ENCODE results near the gene GALNT18.

The GALNT18 gene

DNA sequence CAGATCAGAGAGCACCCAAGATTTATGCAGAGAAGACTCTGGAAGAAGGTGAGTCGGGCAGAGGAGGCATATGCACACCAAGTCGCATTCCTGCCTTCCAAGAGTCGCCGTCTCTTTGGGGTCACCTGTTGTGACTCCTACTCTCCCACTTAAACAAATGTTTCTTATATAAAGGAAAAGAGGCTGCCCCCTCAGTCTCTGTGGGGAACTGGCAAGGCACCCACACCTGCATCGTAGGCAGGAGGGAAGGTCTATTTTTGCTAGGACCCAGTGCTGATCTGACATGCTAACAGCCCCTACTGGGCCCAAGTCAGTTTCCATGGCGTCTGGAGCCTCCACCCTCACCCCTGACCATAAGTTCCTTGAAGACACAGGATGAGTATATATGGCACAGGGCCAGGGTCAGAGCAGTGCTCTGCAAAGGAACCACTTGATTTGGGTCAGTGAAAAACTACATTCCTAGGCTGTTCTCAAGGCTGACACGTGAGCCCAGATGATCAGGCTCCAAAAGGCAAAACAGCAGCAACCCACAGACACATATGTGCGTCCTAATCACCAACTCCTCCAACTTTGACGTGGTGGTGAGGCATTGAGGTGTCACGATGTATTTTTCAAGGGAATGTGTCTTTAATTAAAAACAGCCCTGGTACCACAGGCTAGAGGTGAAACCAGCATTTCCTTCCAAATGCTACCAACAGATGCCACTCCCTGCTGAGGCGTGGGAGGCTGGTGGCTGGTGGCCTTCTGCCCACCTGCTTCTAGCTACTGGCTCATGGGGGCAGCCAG, 213.2 kb downstream of the GALNT18 start:
- DNase-seq (ENCODE audit: low spot score): no peak

DNA sequence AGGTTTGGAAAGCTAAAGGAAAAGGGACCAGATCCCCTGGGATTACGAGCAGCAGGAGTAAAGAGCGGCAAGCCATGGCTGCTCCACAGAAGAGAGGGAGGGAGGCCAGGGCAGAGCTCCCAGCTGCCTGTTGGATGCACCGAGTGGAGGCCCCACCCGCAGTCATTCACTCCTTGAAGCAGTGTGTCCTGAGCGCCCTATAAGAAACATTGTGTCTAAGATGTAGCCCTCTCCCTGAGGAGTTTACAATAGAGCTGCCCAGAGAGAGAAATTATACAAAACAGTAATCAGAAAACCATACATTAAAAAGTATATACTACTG, 214.1 kb downstream of the GALNT18 start:
- no peak for DNase-seq (ENCODE audit: low spot score)

DNA sequence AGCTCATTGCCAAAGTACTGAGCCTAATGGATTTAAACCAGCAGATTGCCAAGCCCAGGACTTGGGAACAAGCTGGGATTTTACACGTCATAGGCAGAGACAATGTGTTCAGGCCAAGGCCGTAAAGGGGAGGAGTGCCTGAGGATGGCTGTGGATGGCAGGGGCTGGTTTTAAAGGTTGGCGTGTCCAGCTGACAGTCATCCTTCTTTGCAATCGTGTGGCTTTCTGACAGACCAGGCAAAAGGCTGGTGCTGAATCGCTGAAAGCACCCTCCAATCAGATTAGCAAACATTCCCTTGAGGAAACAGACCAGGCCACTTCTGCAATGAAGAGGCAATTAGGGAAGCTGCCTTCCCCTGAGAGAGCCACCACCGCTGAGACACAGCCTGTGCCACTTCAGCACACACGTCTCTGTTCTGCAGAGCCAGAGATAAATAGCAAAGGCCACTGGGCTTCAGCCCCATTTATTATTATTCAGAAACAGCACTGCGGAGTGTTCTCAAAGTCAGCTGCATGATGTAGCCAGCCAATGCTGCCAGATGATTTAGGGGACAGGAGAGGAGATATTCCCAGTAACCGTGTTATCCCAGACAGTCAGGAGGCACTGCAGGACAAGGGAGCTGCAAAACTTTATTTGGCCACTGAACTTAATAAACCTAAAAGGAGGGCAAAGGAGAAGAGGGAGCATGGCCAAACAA, 214.6 kb downstream of the GALNT18 start:
- DNase-seq (ENCODE audit: low spot score): peak; percentile 58

DNA sequence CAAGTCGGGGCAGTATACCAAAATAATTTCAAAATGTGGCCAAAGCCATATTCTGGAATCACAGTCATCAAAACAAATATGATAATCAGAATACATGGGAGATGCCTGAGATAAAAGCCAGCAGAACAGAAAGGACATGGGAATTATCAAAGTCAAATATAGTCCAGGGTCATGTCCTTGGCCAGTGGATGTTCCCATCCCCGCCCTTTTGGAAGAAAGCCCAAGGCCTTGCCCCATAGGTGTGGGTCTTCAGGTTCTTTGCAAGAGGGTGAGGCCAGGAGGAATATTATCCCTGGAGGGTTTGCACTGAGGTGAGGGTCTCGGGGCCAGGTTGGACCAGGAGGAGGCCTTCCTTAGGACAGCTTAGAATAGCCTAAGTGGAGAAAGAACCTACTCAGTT, 215.2 kb downstream of the GALNT18 start:
- DNase-seq (ENCODE audit: low spot score): no peak

DNA sequence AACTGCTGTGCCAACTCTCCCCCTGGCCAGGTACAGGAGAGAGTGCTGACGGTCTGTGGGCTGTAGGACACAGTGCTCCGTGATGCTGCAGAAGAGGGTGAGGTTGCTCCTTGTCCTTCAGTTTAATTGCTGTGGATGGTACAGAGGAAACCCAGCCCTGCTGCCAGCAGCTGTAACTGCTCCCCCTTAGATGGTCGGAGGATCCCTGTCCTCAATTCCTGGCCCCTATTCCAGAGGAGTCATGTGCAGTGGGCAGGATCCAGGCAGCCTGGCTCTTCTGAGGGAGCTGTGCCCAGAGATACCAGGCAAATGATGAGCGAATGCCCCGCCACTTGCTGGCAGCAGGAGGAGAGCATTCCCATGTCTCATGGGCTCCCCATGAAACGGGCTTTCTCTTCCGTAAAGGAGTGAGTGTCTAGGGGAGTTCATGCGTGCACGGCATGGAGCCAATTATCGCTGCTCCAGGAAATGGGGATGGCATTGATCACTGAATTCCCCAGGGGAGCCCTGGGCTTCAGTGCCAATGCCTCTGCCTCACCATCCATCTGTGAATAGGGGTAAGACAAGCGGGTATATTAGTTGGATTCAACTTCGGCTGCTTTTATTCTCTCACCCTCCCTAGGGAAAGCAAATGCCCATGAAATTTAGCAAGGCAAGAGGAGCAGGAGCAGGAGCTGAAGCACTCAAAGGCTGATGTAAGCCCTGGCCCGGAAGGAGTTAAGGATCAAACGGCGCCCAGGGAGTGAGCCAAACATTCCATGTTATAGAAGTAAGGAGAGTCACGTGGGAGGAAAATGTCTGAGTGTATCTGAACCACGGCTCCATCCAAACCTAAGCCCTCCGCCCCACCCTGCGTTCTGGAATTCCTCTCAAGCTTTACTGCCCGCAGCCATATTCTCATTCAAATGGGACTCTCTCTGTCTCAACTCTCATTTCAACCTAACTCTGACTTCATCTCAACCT, 217.8 kb downstream of the GALNT18 start:
- DNase-seq (ENCODE audit: low spot score): no peak

DNA sequence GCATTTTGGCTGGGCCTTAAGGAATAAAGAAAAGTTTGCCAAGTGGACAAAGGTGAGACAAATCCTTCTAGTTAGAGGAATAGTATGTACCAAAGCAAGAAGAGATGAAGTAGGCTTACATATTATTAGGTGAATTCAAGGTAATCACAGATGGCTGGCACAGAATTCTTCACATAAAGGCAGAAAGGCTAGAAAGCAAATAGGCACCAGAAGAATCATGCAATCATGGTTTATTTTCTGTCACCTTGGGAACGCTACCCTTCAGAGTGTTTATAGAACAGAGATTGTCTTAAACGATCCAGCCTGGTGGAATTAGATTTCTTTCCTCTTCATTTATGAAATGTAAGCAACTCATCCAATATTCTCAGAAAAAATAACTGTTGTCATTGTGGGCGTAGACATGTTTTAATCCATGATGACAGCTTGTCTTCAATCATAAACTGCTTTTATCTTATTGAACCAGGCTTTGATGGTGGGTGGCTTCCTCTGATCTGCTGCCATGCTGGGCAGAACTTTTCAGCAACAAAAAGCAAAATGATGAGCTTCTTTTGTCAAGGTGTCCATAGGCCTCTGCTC, 219.8 kb downstream of the GALNT18 start:
- no peak for DNase-seq (ENCODE audit: low spot score)

DNA sequence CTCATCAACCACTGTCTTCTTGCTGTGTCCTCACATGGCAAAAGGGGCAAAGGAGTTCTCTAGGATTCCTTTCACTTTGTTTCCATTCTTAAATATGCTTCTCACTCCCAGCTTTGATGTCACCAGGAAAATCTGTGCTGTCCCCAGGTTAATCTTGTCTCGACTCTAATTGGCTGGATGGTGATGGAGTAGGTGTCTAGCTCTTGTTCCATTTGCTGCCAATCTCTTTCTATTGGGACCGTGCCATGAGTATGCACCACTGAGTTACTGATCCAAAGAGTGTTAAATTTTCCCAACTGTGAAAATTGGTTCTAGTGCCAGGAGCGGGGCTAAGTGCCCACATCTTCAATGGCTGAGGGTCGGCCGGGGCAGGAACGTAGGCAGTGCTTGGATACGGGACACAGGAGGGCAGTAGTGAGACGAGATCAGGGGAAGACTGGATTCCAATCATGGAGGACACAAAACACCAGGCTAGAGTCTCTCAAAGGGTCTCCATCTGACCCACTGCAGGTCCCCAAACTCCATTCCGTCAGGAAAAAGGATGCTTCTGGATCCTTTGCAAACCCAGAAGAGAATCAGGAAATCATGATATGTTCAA, 221.1 kb downstream of the GALNT18 start:
- DNase-seq (ENCODE audit: low spot score): no peak

DNA sequence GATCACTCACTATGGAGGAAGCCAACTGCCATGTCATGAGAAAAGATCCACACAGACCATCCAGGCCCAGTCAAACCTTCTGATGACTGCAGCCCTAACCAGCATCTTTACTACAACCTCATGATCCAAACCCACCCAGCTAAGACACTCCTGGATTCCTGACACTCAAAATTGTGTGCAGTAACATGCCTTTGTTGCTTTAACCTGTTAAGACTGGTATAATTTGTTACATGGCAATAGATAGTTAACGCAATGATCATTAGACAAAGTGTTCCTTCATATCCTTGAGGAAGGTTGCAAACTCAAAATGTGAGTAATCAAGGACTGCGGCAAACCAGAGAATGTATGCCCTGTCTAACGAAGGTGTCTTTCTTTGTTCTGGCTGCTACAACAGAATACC, 221.7 kb downstream of the GALNT18 start:
- no peak for DNase-seq (ENCODE audit: low spot score)

DNA sequence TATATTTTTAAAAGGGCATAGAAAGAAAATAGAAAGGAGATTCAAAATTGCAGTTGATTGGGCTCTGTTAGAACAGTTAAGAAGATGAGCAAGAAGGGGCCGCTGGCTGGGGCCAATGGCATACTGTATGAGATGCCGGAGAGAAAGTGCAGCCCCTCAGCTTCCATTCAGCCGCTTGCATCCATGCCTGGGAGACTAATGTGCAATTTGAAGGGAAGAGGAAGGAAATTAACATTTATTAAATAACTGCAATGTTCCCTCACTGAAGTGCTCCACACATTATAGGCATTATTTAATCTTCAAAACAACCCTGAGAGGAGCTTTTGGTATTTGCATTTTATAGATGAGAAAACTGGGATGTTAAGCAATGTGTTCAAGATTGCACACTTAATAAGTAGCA, 224.0 kb downstream of the GALNT18 start:
- DNase-seq (ENCODE audit: low spot score): no peak

DNA sequence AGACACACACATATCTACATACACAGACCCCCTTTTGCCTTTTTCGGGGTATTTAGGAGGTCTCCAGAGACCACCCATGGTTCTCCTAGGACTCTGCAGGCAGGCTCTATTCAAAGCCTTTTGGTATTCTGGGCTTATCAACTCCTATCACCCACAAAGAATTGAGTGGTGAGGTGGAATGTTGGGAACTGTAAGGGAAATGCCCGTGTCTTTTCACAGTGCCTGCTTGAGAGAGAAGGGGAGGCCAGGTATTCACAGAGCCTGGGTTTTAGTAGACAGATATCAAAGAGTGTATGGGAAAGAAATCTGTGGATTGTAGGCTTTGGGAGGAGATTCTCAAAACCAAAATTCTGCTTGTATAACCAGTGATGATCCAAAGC, 224.8 kb downstream of the GALNT18 start:
- DNase-seq (ENCODE audit: low spot score): no peak

DNA sequence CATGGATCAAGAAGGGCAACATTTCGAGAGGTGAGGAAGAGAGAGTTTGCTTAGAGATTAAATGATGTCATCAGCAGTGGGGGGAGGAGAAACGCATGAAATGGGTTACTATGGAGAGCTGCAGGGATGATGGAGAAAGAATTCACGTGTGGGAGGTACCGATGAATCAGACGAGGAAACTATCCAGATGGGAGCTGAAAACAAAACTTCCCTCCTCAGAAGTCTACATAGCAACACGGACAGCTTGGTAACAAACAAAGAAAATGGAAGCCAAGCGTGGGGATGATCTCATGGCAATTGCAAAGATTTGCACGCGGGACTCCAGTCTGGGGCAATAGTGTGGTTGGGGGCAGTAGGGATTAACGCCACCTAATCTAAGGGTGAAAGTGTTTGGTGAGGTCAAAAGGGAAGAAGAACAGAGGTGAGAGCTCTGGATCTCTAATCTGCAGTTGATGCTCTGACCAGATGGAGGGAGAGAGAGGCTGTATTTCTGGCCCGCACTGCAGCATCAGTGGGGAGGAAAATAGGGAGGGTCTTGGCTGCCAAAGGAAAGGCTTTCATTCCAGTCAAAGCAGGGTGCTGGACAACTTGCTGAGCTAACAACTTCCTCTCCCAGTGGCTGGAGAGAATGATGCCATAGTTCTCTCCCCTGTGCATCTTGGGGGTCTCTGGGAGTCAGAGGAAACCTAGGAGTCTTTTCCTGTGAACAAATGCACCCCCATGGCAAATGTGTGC, 225.3 kb downstream of the GALNT18 start:
- no peak for DNase-seq (ENCODE audit: low spot score)

DNA sequence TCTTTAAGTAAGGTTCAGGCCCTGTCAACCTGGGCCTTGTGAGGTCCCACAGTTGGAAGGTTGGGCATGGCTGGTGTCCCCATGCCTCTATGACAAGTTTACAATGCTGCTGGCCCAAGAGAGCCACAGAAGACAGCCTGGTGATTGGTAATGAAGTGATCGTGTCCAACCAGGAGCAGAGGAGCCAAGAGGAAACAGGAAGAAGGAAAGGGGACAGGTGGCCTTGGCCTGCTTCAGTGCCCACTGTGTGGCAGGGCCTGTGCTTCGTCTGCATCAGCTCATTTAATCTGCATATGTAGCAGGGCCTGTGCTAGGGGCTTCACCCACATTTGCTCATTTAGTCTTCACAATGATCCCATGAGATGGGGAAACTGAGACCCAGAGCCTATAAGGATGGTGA, 226.7 kb downstream of the GALNT18 start:
- no peak for DNase-seq (ENCODE audit: low spot score)

DNA sequence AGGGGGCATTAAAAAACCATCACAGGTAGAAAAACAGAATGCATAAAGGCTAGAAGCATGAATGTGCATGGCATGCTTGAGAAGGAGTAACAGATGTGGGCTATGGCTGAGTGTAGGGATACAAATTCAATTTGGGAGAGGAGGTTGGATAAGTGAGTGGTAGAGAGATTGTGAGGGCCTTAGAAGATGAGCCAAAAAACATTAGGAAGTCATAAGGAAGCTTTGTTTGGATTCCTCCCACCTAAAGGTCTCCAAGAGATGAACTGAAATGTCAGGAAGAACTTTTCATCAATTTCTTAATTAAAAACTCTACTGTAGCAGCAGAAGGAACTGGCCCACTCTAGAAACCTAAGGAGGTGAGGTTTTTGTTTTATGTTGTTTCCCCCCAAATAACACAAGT, 227.6 kb downstream of the GALNT18 start:
- no peak for DNase-seq (ENCODE audit: low spot score)

DNA sequence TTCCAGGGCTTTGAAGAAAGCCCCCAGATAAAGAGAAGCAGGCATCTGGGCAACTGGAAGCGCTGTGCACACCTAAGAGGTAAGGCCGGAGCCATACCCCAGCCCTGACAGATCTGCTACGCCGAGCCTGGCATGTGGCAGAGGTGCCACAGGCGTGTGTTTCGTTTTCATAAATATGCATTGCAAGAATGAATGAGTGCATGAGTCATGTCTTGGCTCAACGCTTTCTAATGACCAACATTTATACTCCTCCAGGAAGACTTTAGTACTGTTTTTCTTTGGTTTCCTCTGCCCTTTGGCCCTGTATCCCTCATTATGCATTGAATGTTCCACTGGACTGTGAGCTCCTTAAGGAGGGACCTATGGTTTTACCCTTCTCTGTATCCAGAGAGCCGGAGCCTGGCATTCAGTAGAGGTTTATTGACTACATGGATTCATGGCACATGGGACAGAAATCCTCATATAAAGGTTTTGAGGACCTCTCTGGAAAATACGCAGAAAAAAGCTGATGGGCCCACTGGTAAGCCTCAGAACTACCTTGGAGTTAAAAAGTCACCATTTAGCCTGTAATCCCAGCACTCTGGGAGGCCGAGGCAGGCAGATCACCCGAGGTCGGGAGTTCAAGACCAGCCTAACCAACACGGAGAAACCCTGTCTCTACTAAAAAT, 229.9 kb downstream of the GALNT18 start:
- no peak for DNase-seq (ENCODE audit: low spot score)

DNA sequence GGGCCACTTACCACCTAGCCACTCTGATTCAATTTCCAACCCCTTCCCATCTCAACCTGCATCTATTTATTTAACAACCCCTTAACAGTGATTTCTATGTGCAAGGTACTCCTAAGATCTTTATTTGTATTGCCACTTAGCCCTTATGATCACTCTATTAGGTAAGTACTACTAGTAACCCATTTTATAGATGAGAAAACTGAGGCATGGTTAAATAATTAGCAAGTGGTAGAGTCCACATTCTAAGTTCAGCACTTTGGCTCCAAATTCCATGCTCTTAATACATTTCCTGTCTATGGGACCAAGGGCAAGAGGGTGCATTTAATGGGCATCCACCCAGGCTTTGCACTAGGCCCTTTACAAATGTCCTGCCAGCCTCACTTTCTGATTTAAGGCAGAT, 230.6 kb downstream of the GALNT18 start:
- DNase-seq (ENCODE audit: low spot score): no peak

DNA sequence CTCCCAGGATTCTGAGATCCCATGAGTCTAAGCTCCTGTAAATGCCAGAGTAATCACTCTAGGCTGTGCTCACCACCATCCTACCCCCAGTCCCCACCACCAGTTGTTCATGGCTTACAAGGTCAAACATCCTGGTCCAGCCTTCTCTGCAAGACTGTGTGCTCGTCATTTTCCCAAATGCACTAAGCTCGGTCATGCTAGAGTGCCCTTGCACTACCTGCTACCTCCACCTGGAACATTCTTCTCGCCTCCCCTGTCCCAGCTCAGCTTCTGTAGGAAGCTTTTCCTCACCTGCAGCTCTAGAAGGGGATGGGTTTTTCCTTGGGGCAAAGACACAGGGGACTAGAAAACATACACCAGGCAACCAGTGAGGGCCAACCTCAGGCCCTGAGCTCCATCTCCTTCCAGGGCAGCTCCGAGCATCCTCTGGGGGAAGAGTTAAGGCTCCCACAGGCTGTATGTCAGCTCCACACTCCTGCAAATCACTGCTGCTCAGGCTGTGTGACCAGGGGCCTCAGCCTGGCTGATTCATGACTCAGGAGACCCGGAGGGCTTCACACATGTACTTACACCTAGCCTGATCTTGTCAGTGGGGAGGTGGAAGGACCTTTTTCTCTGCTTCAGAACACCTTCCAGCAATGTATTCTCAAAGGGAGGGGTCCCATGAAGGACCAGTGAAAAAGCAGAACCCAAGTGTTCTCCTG, 231.6 kb downstream of the GALNT18 start:
- DNase-seq (ENCODE audit: low spot score): no peak

DNA sequence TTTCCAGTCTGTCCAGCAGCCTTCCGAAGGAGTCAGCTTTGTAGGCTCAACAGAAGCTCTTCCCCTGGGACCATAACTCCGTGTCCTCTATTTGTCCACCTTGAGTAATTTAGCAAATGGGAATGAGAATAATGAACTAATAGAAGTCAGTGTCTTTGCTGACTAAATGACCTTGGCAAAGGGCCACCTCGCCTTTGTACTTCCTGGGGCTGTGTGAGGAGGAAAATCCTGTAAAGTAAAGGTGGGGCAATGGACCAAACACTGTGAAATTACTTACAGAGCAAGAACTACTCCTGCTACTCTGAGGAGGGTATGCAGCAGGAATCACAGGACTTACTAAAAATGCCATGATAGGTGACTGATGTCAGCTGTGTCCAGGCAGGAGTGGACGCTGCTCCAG, 232.6 kb downstream of the GALNT18 start:
- no peak for DNase-seq (ENCODE audit: low spot score)

DNA sequence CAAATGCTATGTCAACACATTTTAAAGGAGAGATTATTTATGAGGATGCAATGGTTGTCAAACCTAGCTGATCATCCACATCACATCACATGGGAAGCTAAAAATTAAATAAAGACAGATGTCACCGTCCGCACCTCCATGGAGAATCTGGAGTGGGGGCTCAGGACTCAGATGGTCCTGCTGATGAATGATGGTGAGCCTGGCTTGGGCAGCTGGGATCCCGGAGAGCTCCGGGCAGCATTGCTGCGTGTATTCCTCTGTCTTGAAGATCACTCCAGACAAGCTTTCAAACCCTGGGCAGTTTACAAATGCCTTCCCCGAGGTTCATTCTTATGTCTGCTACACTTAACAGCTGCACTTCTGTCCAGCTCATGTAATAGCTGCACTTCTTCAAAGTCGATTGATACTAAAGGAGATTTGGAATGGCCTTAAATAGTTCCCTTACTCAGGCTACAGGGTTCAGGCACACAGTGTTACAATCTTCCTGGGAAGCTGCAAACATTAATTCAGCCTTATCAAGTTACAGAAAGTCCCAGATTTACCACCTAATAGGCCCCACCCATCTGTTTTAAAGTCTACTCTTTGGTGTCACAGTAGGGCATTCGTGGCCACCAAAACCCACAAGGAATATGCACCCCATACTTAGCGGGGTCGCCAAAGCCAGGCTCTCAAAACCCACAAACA, 234.0 kb downstream of the GALNT18 start:
- DNase-seq (ENCODE audit: low spot score): no peak

DNA sequence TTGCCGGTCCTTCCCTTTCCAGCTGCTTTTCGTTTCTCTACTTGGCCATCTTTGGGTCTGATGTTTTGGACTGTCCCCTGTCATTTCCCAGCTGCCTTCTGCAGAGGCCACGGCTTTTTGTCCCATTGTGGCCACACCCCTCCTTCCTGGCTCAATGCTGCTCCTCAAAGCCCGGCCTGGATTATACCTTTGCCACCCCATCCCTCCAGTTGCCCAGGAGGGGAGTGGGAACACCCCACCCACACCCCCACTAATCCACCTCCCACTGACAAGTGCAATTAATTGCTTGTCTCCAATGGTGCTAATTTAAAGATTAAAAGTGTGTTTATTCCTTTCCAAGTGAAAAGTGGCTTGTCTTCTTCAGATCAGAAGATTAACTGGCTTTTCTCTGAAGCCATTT, 234.6 kb downstream of the GALNT18 start:
- no peak for DNase-seq (ENCODE audit: low spot score)

DNA sequence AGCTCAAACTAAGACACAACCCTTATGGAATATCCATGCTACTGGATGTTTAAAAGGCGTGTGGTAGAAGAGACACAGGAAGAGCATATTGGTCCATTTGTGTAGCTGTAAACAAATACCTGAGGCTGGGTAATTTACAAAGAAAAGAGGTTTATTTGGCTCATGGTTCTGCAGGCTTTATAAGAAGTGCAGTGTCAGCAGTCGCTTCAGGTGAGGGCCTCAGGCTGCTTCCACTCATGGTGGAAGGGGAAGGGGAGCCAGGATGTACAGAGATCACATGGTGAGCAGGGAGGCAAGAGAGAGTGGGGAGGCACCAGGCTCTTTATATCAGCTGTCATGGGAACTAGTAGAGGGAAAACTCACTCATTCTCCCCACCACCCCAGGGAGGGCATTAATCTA, 237.0 kb downstream of the GALNT18 start:
- no peak for DNase-seq (ENCODE audit: low spot score)
